Endothelial cell of umbilical vein (primary cell): ENCODE measurements around the gene FHDC1. TPM values are rescaled to one million over a fixed set of nuclear protein-coding genes. Genes with fewer than 3 reads are reported as not detected.

Experiments
- BruUV-seq: library from RNA; stranded (reverse); fragments of 400-500 nt; replicated peaks from 2 replicates; lab custom pipeline; 2021; lab: Mats Ljungman, UMichigan
- CTCF ChIA-PET: fragments of 300-600, 350-600 bp; sonication (Branson Sonifier 250); formaldehyde crosslinking; loops from one replicate; lab custom pipeline; 2021; ENCODE audit warnings: antibody characterized with exemption, inconsistent platforms; lab: Charles Lee
- POLR2A ChIA-PET: fragments of 300-600, 350-600 bp; sonication (Branson Sonifier 250); formaldehyde crosslinking; loops from one replicate; lab custom pipeline; 2021; ENCODE audit warnings: antibody characterized with exemption, inconsistent platforms; lab: Charles Lee
- DNase-seq: peaks from one replicate; pipeline ENCODE4 v3.0.0-alpha.2; 2011; ENCODE audit warnings: low read depth, low spot score
- FAIRE-seq: peaks from 2 replicates; lab custom pipeline; 2011; peaks lifted over from hg19 to GRCh38; lab: Jason Lieb, UNC
- H2AFZ ChIP-seq: 2 replicates; pipeline ENCODE4 v1.6.0; 2012; ENCODE audit warnings: low read depth, low read length, control low read depth, inconsistent platforms
- H3K27ac ChIP-seq: 2 replicates; pipeline ENCODE4 v1.5.1; 2011; ENCODE audit warnings: low read depth, mild to moderate bottlenecking, control low read depth, low read length, moderate library complexity; ENCODE audit not compliant: insufficient read depth
- H3K27me3 ChIP-seq, 2 experiments: 2 replicates each; pipeline versions ENCODE4 v1.6.0 to v1.6.1; 2011; ENCODE audit warnings: low read length in 2 of 2, mixed read lengths in 1 of 2; ENCODE audit not compliant: control insufficient read depth in 2 of 2, insufficient read depth in 2 of 2
- H3K36me3 ChIP-seq, 2 experiments: 2 replicates in 1 of 2; 3 replicates in 1 of 2; pipeline ENCODE4 v1.5.1; 2011; ENCODE audit warnings: low read length in 2 of 2, mild to moderate bottlenecking in 1 of 2, moderate library complexity in 1 of 2; ENCODE audit not compliant: control insufficient read depth in 2 of 2, insufficient read depth in 2 of 2; ENCODE audit errors: extremely low read depth in 1 of 2
- H3K4me1 ChIP-seq: 3 replicates; pipeline ENCODE4 v1.5.1; 2011; ENCODE audit warnings: mild to moderate bottlenecking, low read length; ENCODE audit not compliant: control insufficient read depth, insufficient read depth; ENCODE audit errors: extremely low read depth
- H3K4me2 ChIP-seq: 2 replicates; pipeline ENCODE4 v1.6.1; 2011; ENCODE audit warnings: low read length, control low read depth, mixed read lengths; ENCODE audit not compliant: insufficient read depth
- H3K4me3 ChIP-seq, 3 experiments: fragments of 200-600 bp in 1 of 3; sonication (generic), shearing (Covaris generic) in 1 of 3; replicated peaks in 1 of 3; 2 replicates each; pipeline ENCODE4 v1.5.1; 2011 to 2016; ENCODE audit warnings: control low read depth in 3 of 3, low read length in 3 of 3, mild to moderate bottlenecking in 2 of 3, inconsistent platforms in 1 of 3, low read depth in 1 of 3, moderate library complexity in 1 of 3; ENCODE audit not compliant: insufficient read depth in 1 of 3
- H3K79me2 ChIP-seq: 2 replicates; pipeline ENCODE4 v1.6.0; 2012; ENCODE audit warnings: low read length, inconsistent platforms; ENCODE audit not compliant: control insufficient read depth, insufficient read depth
- H3K9ac ChIP-seq: replicated peaks from 2 replicates; pipeline ENCODE3; 2011; ENCODE audit warnings: low read length, control low read depth; ENCODE audit not compliant: insufficient read depth; ENCODE audit errors: extremely low read depth
- H3K9me1 ChIP-seq: replicated peaks from 3 replicates; pipeline ENCODE4 v1.6.0; 2011; ENCODE audit warnings: mild to moderate bottlenecking, low read length; ENCODE audit not compliant: control insufficient read depth, insufficient read depth; ENCODE audit errors: extremely low read depth
- H3K9me3 ChIP-seq: replicated peaks from 2 replicates; pipeline ENCODE4 v1.5.1; 2012; ENCODE audit warnings: low read length, inconsistent platforms; ENCODE audit not compliant: control insufficient read depth, insufficient read depth
- H4K20me1 ChIP-seq: replicated peaks from 2 replicates; pipeline ENCODE3; 2011; ENCODE audit warnings: mild to moderate bottlenecking, low read length; ENCODE audit not compliant: control insufficient read depth, insufficient read depth; ENCODE audit errors: extremely low read depth
- CTCF ChIP-seq, 2 donors: IDR thresholded peaks; 1 replicate in 1 of 2; 2 replicates in 1 of 2; pipeline ENCODE4 v1.5.1; 2011; ENCODE audit warnings: low read length in 2 of 2, mild to moderate bottlenecking in 2 of 2, moderate library complexity in 2 of 2, control low read depth in 1 of 2, inconsistent platforms in 1 of 2, low read depth in 1 of 2; ENCODE audit not compliant: insufficient read depth in 1 of 2; ENCODE audit errors: extremely low read depth in 1 of 2
- EZH2 ChIP-seq: IDR thresholded peaks from 2 replicates; pipeline ENCODE4 v1.6.1; 2012; ENCODE audit warnings: borderline replicate concordance, low read depth, mild to moderate bottlenecking, moderate library complexity, low read length, inconsistent platforms; ENCODE audit not compliant: severe bottlenecking
- FOS ChIP-seq: IDR thresholded peaks from 2 replicates; pipeline ENCODE4 v1.6.1; 2011; ENCODE audit warnings: mild to moderate bottlenecking, low read length, moderate library complexity, borderline replicate concordance; ENCODE audit not compliant: insufficient read depth
- GATA2 ChIP-seq: IDR thresholded peaks from 2 replicates; pipeline ENCODE4 v1.7.0; 2011; ENCODE audit warnings: low read depth, mild to moderate bottlenecking, moderate library complexity, mixed read lengths, low read length; ENCODE audit not compliant: insufficient read length, insufficient read depth
- JUN ChIP-seq: IDR thresholded peaks from 2 replicates; pipeline ENCODE4 v1.6.1; 2011; ENCODE audit warnings: borderline replicate concordance, low read depth; ENCODE audit not compliant: insufficient read length, insufficient read depth
- MAX ChIP-seq: IDR thresholded peaks from 2 replicates; pipeline ENCODE4 v1.6.1; 2011; ENCODE audit not compliant: insufficient read depth, insufficient read length
- MYC ChIP-seq: IDR thresholded peaks from one replicate; pipeline ENCODE4 v1.6.1; 2011; ENCODE audit warnings: mild to moderate bottlenecking, low read depth, low read length
- POLR2A ChIP-seq: IDR thresholded peaks from 2 replicates; pipeline ENCODE4 v1.6.1; 2012; ENCODE audit warnings: low read depth, mild to moderate bottlenecking, control low read depth, low read length
- POLR2AphosphoS5 ChIP-seq: IDR thresholded peaks from 2 replicates; pipeline ENCODE4 v1.6.1; 2012; ENCODE audit warnings: low read depth, mild to moderate bottlenecking, control low read depth, low read length, moderate library complexity; ENCODE audit not compliant: insufficient read depth
- dilution Hi-C: fragments of 300-500 bp; cut with MboI; formaldehyde crosslinking; loops from one replicate; pipeline ENCODE4 v1.15.0; 2019; ENCODE audit warnings: low sequenced_read_pairs; ENCODE audit not compliant: extremely low pct_ligation_motif_present
- intact Hi-C: fragments of 100-400 bp; cut with micrococcal nuclease; formaldehyde crosslinking; loops from one replicate; pipeline ENCODE4 v1.10.0; 2022
- polyA plus RNA-seq, 4 experiments: library from polyadenylated mRNA; depleted of rRNA in 3 of 4; stranded (reverse) in 3 of 4; unstranded in 1 of 4; fragments of >200 nt; gene quantifications; 2 replicates each; pipeline versions ENCODE4 v1.2.1 to v1.2.3, GENCODE V29; 2011 to 2012; ENCODE audit warnings: missing spikeins in 1 of 4
- total RNA-seq: library from RNA; stranded (reverse); gene quantifications from 2 replicates; pipeline ENCODE4 v1.2.3, GENCODE V29; 2021

FHDC1 gene
- total and polyA plus RNA-seq, 2 donors (not counting 3 experiments of a cell fraction or from before 2014, with no cell fraction given) = 0.03 to 0.18 TPM

GRCh38 chr4:152996672-152997071 lies 60.5 kb downstream of the FHDC1 start:
- H3K79me2 ChIP-seq = no peaks in the 10 kb centered on the region
- peak overlapping the region; percentile 14 for H3K4me2 ChIP-seq
- H3K4me3 ChIP-seq = no peak overlapping the region
- no TSS peak for BruUV-seq
- TF ChIP-seq MYC (no peak), JUN (no peak), POLR2AphosphoS5 (no peak), FOS (no peak), POLR2A (no peak), MAX (no peak), EZH2 (no peak), CTCF (IDR thresholded peaks at IDR 0.05; ENCODE audit: extremely low read depth in 1 of 2, insufficient read depth in 1 of 2, low read depth in 1 of 2, low read length in 2 of 2) (no peak), GATA2 (no peak)
- no peaks in the 10 kb centered on the region for H3K27me3 ChIP-seq
- no peak for FAIRE-seq
- H3K36me3 ChIP-seq = no peaks in the 10 kb centered on the region
- ChIA-PET POLR2A (no interaction called here), CTCF (interaction anchor here (1.0 to 1.6 kb wide), 4 partner anchors 9 to 148 kb away, joined by 3 to 4 read pairs (median 4); no protein-coding TSS in a partner anchor)
- H3K27ac ChIP-seq = no peak overlapping the region
- DNase-seq = no peak
- no peaks in the 10 kb centered on the region for H3K9me3 ChIP-seq
- no peaks in the 10 kb centered on the region for H3K9me1 ChIP-seq
- intact Hi-C loops = no loop called here
- H3K4me1 ChIP-seq = peaks cover 6% of the 10 kb centered on the region
- H3K9ac ChIP-seq = no peak overlapping the region
- dilution Hi-C loops = no loop called here
- no peak overlapping the region for H2AFZ ChIP-seq
- no peaks in the 10 kb centered on the region for H4K20me1 ChIP-seq
